ENCODE measurements around the gene MACROD2.
A peak's percentile ranks its signal among the peaks of the same experiment; 100 is the strongest.

MACROD2 gene

DNA sequence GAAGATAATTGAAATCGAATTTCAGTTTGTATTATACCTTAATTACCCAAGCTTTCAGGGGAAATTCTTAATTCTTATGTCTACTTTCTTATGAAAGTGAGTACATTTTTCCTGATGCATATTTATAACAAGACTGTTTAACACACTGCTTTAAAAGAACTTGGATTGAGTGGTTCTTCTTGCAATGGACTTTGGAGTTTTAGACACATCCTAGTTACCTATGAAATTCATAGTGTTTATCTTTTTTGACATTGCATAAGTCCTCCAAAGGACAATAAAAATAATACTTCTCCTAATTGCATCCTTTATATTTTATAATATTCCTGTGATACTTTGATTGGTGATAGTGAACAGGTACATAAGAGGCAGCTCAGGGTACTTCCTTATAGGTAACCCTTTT, 737.7 kb downstream of the MACROD2 start:
- Histone ChIP-seq H2AFZ (ENCODE audit: low read depth, low read length) (no peak overlapping the region), H3K4me1 (ENCODE audit: insufficient read depth, low read length) (peaks cover 24% of the 10 kb centered on the region), H3K9me3 (ENCODE audit: low read length) (no peaks in the 10 kb centered on the region), H3K4me3 (ENCODE audit: low read length) (no peak overlapping the region), H3K27me3 (ENCODE audit: insufficient read depth, low read length) (no peaks in the 10 kb centered on the region), H3K36me3 (ENCODE audit: insufficient read depth, low read length) (no peaks in the 10 kb centered on the region)

GRCh38 chr20:14740380-14740779, 745.1 kb downstream of the MACROD2 start:
- H3K4me1 ChIP-seq (ENCODE audit: insufficient read depth, low read length), result peaks cover 9% of the 10 kb centered on the region
- H2AFZ ChIP-seq (ENCODE audit: low read depth, low read length), result peak overlapping the region; percentile 65
- no peaks in the 10 kb centered on the region for H3K9me3 ChIP-seq (ENCODE audit: low read length)
- no peak overlapping the region for H3K4me3 ChIP-seq (ENCODE audit: low read length)
- H3K27me3 ChIP-seq (ENCODE audit: insufficient read depth, low read length), result no peaks in the 10 kb centered on the region
- no peaks in the 10 kb centered on the region for H3K36me3 ChIP-seq (ENCODE audit: insufficient read depth, low read length)

GRCh38 chr20:14741616-14742015, 746.3 kb downstream of the MACROD2 start:
- Histone ChIP-seq H3K4me1 (ENCODE audit: insufficient read depth, low read length) (peaks cover 9% of the 10 kb centered on the region), H3K9me3 (ENCODE audit: low read length) (no peaks in the 10 kb centered on the region), H3K27me3 (ENCODE audit: insufficient read depth, low read length) (no peaks in the 10 kb centered on the region), H3K36me3 (ENCODE audit: insufficient read depth, low read length) (no peaks in the 10 kb centered on the region), H3K4me3 (ENCODE audit: low read length) (no peak overlapping the region), H2AFZ (ENCODE audit: low read depth, low read length) (no peak overlapping the region)

DNA sequence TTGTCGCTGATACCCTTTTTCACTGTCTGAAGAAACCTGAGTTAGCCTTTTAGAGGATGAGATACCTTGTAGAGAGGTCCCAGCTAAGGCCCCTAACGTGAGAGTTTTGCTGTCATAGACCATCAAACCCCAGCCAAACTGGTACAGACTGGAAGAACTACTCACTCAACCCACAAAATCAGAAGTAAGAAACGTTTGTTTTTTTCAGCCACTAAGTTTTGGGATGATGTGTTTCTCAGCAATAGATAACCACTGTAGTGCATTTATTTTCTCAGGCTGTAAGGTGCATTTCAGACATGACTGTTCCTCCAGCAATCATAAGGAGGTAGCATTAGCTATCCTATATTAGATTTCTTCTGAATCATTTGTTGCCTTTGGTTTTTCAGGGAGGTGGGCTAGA, 749.4 kb downstream of the MACROD2 start:
- no peaks in the 10 kb centered on the region for H3K27me3 ChIP-seq (ENCODE audit: insufficient read depth, low read length)
- no peak overlapping the region for H2AFZ ChIP-seq (ENCODE audit: low read depth, low read length)
- peaks cover 9% of the 10 kb centered on the region for H3K4me1 ChIP-seq (ENCODE audit: insufficient read depth, low read length)

DNA sequence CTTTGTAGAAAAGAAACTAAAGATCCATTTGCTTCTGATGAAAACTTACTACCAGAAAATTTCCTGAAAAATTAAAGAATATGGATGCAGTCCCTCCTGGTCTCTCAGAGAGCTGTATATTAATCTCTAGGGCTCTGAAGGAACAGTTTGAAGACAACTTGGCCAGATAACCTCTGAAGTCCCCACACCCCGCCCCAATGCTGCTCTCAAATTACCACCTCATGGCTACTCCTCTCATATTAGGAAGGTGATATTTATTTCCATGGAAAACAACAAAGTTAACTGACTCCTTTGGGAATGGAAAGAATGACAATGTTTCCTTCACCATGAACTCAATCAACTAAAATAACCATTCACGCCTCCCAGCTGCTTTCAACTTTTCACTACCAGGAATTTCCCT, 750.5 kb downstream of the MACROD2 start:
- peaks cover 1% of the 10 kb centered on the region for H3K4me1 ChIP-seq (ENCODE audit: insufficient read depth, low read length)
- H3K4me3 ChIP-seq (ENCODE audit: low read length), result no peak overlapping the region
- H3K36me3 ChIP-seq (ENCODE audit: insufficient read depth, low read length), result no peaks in the 10 kb centered on the region
- no peaks in the 10 kb centered on the region for H3K27me3 ChIP-seq (ENCODE audit: insufficient read depth, low read length)
- no peaks in the 10 kb centered on the region for H3K9me3 ChIP-seq (ENCODE audit: low read length)
- H2AFZ ChIP-seq (ENCODE audit: low read depth, low read length), result no peak overlapping the region

More for the DNA sequence above, 749.4 kb downstream of the MACROD2 start:
- Histone ChIP-seq H3K9me3 (ENCODE audit: low read length) (no peaks in the 10 kb centered on the region), H3K4me3 (ENCODE audit: low read length) (no peak overlapping the region), H3K36me3 (ENCODE audit: insufficient read depth, low read length) (no peaks in the 10 kb centered on the region)

- Histone ChIP-seq H3K27me3 (ENCODE audit: insufficient read depth, low read length) (no peaks in the 10 kb centered on the region), H3K9me3 (ENCODE audit: low read length) (no peaks in the 10 kb centered on the region), H3K4me3 (ENCODE audit: low read length) (no peak overlapping the region)
Measured at GRCh38 chr20:14751191-14751590, 755.9 kb downstream of the MACROD2 start.

GRCh38 chr20:14757728-14758127, 762.4 kb downstream of the MACROD2 start:
- H3K9me3 ChIP-seq (ENCODE audit: low read length), result no peaks in the 10 kb centered on the region
- H3K4me1 ChIP-seq (ENCODE audit: insufficient read depth, low read length), result no peaks in the 10 kb centered on the region
- no peaks in the 10 kb centered on the region for H3K27me3 ChIP-seq (ENCODE audit: insufficient read depth, low read length)
- H3K36me3 ChIP-seq (ENCODE audit: insufficient read depth, low read length), result no peaks in the 10 kb centered on the region
- no peak overlapping the region for H3K4me3 ChIP-seq (ENCODE audit: low read length)
- no peak overlapping the region for H2AFZ ChIP-seq (ENCODE audit: low read depth, low read length)

More at GRCh38 chr20:14751191-14751590, 755.9 kb downstream of the MACROD2 start:
- Histone ChIP-seq H2AFZ (ENCODE audit: low read depth, low read length) (no peak overlapping the region), H3K4me1 (ENCODE audit: insufficient read depth, low read length) (no peaks in the 10 kb centered on the region), H3K36me3 (ENCODE audit: insufficient read depth, low read length) (no peaks in the 10 kb centered on the region)

GRCh38 chr20:14758356-14758755, 763.0 kb downstream of the MACROD2 start:
- H2AFZ ChIP-seq (ENCODE audit: low read depth, low read length), result no peak overlapping the region
- H3K9me3 ChIP-seq (ENCODE audit: low read length), result no peaks in the 10 kb centered on the region
- no peaks in the 10 kb centered on the region for H3K4me1 ChIP-seq (ENCODE audit: insufficient read depth, low read length)
- H3K4me3 ChIP-seq (ENCODE audit: low read length), result no peak overlapping the region
- H3K36me3 ChIP-seq (ENCODE audit: insufficient read depth, low read length), result no peaks in the 10 kb centered on the region
- no peaks in the 10 kb centered on the region for H3K27me3 ChIP-seq (ENCODE audit: insufficient read depth, low read length)

GRCh38 chr20:14759979-14760378, 764.7 kb downstream of the MACROD2 start:
- Histone ChIP-seq H3K27me3 (ENCODE audit: insufficient read depth, low read length) (no peaks in the 10 kb centered on the region), H3K36me3 (ENCODE audit: insufficient read depth, low read length) (no peaks in the 10 kb centered on the region), H3K4me1 (ENCODE audit: insufficient read depth, low read length) (no peaks in the 10 kb centered on the region), H2AFZ (ENCODE audit: low read depth, low read length) (no peak overlapping the region), H3K9me3 (ENCODE audit: low read length) (no peaks in the 10 kb centered on the region), H3K4me3 (ENCODE audit: low read length) (no peak overlapping the region)

- Histone ChIP-seq H3K9me3 (ENCODE audit: low read length) (no peaks in the 10 kb centered on the region), H3K27me3 (ENCODE audit: insufficient read depth, low read length) (no peaks in the 10 kb centered on the region), H3K36me3 (ENCODE audit: insufficient read depth, low read length) (no peaks in the 10 kb centered on the region), H3K4me1 (ENCODE audit: insufficient read depth, low read length) (no peaks in the 10 kb centered on the region), H2AFZ (ENCODE audit: low read depth, low read length) (no peak overlapping the region), H3K4me3 (ENCODE audit: low read length) (no peak overlapping the region)
Measured at GRCh38 chr20:14761903-14762302, 766.6 kb downstream of the MACROD2 start.

DNA sequence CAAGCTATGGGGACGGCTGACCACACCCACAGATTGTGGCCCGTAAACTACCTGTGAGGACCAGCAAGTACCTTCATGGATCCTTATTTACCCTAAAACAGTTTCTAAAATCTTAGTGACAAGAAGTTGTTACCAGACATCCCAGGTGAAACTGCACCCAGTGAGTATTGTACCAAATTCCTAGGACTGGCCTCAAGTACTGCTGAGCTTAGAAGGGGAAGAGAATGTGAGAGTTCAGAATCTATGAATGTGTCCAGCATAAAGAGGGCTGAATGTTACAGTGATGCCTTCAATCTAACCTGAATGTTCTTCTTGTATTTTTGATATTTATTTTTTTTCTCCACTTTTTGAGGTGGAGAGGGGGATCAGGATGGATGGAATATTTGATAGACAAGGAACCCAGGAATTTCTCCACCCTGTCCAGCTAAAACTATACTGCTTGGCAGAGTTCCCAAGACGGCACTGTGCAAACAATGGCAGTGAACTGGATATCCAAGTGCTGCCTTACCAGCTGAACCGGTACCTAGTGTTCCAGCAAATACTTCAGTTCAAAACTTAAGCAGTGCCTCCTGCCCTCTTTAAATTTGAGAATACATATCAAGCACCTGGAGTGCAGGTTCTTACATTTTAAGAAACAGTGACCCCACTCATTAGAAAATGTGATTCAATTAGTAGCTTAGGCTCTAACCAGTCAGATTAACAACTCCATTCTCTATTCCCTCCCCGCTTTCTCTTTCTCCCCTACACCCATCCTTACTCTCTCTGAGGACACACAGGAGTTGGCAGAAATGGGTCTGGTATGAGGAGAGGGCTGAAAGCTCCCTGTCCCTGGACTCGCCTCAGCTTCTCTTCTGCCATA, 769.4 kb downstream of the MACROD2 start:
- H2AFZ ChIP-seq (ENCODE audit: low read depth, low read length), result no peak overlapping the region

GRCh38 chr20:14765370-14765701, 770.0 kb downstream of the MACROD2 start:
- H3K9me3 ChIP-seq (ENCODE audit: low read length), result no peaks in the 10 kb centered on the region
- H3K36me3 ChIP-seq (ENCODE audit: insufficient read depth, low read length), result no peaks in the 10 kb centered on the region
- no peaks in the 10 kb centered on the region for H3K4me1 ChIP-seq (ENCODE audit: insufficient read depth, low read length)
- H2AFZ ChIP-seq (ENCODE audit: low read depth, low read length), result no peak overlapping the region
- H3K27me3 ChIP-seq (ENCODE audit: insufficient read depth, low read length), result no peaks in the 10 kb centered on the region
- no peak overlapping the region for H3K4me3 ChIP-seq (ENCODE audit: low read length)

More for the DNA sequence above, 769.4 kb downstream of the MACROD2 start:
- Histone ChIP-seq H3K4me1 (ENCODE audit: insufficient read depth, low read length) (no peaks in the 10 kb centered on the region), H3K9me3 (ENCODE audit: low read length) (no peaks in the 10 kb centered on the region), H3K36me3 (ENCODE audit: insufficient read depth, low read length) (no peaks in the 10 kb centered on the region), H3K4me3 (ENCODE audit: low read length) (no peak overlapping the region), H3K27me3 (ENCODE audit: insufficient read depth, low read length) (no peaks in the 10 kb centered on the region)

DNA sequence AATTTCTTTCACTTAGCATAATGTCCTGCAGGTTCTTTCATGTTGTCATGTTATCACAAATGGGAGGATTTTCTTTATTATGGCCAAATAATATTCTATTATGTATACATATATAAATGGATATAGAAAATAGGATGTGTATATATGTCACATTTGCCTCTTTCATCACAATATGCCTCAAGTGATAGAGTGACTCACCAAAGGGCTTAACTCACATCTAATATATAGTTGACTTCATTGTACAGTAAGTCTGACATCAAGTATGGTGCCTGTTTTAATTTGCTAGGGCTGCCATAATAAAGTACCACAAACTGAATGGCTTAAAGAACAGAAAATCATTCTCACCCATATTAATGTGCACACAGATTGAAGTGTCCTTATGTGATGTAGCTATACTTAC, 778.2 kb downstream of the MACROD2 start:
- no peak overlapping the region for H3K4me3 ChIP-seq (ENCODE audit: low read length)
- no peaks in the 10 kb centered on the region for H3K4me1 ChIP-seq (ENCODE audit: insufficient read depth, low read length)
- no peaks in the 10 kb centered on the region for H3K27me3 ChIP-seq (ENCODE audit: insufficient read depth, low read length)
- no peak overlapping the region for H2AFZ ChIP-seq (ENCODE audit: low read depth, low read length)
- peaks cover 3% of the 10 kb centered on the region for H3K9me3 ChIP-seq (ENCODE audit: low read length)
- no peaks in the 10 kb centered on the region for H3K36me3 ChIP-seq (ENCODE audit: insufficient read depth, low read length)

DNA sequence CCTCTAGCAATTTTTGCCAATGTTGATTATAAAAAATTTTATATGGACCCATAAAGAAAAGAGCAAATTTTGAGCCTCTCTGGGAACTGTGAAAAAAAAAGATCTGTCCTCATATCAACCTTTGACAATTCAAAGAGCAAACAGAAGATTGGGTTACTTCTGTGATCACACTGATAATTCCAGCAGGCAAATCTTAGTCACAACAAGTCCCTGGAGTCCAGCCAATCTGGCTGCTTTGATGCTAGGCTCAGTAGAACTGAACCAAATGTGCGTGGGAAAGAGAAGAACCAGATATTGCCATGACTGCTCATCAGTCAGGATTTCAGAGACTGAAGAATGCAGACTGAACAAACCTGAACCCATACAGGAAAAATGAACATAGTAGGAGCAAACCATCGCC, 780.5 kb downstream of the MACROD2 start:
- no peak overlapping the region for H2AFZ ChIP-seq (ENCODE audit: low read depth, low read length)

More for the DNA sequence above, 780.5 kb downstream of the MACROD2 start:
- Histone ChIP-seq H3K4me1 (ENCODE audit: insufficient read depth, low read length) (no peaks in the 10 kb centered on the region), H3K9me3 (ENCODE audit: low read length) (peaks cover 2% of the 10 kb centered on the region), H3K36me3 (ENCODE audit: insufficient read depth, low read length) (no peaks in the 10 kb centered on the region), H3K27me3 (ENCODE audit: insufficient read depth, low read length) (no peaks in the 10 kb centered on the region), H3K4me3 (ENCODE audit: low read length) (no peak overlapping the region)
